ENCODE data around the gene COL11A2. TPM values are rescaled to one million over a fixed set of nuclear protein-coding genes. Genes with fewer than 3 reads are reported as not detected.

The COL11A2 gene
- total RNA-seq, 2 experiments from 2014 or later = 2.8 to 3.0 TPM

DNA sequence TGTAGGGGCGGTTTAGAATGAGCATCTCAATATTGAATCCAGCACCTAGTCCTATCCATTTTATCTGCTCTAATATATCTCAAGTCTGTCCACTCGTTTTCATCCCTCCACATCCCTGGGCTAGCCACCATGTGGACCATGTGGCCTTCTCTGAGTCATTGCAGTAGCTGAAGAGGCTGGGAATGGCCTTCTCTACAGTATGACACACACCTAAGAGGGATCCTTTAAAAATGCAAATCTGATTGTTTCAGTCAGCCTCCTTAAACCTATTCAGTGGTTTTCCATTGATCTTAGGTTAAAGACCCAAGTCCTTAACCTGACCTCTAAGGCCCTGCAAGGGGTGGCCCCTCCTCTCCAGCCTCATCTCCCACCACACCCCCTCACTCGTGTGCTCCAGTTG is 25.4 kb upstream of the COL11A2 start:
- no peak overlapping the region for H3K4me3 Mint-ChIP-seq
- H3K4me3 ChIP-seq (ENCODE audit: low read length) = no peak overlapping the region
- ChIA-PET CTCF (no interaction called here), POLR2A (no interaction called here)
- H3K4me1 ChIP-seq (ENCODE audit: insufficient read depth, low read length) = peaks cover 16% of the 10 kb centered on the region
- TF ChIP-seq, protein P1, sequence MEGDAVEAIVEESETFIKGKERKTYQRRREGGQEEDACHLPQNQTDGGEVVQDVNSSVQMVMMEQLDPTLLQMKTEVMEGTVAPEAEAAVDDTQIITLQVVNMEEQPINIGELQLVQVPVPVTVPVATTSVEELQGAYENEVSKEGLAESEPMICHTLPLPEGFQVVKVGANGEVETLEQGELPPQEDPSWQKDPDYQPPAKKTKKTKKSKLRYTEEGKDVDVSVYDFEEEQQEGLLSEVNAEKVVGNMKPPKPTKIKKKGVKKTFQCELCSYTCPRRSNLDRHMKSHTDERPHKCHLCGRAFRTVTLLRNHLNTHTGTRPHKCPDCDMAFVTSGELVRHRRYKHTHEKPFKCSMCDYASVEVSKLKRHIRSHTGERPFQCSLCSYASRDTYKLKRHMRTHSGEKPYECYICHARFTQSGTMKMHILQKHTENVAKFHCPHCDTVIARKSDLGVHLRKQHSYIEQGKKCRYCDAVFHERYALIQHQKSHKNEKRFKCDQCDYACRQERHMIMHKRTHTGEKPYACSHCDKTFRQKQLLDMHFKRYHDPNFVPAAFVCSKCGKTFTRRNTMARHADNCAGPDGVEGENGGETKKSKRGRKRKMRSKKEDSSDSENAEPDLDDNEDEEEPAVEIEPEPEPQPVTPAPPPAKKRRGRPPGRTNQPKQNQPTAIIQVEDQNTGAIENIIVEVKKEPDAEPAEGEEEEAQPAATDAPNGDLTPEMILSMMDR (IDR thresholded peaks at IDR 0.05) = no peak
- H3K36me3 Mint-ChIP-seq (ENCODE audit: low read depth) = peaks cover 9% of the 10 kb centered on the region
- H3K4me1 Mint-ChIP-seq (ENCODE audit: low read depth) = peaks cover 17% of the 10 kb centered on the region
- H3K9me3 ChIP-seq (ENCODE audit: control insufficient read depth in 1 of 2, insufficient read depth in 1 of 2, low read length in 2 of 2) = no peaks in the 10 kb centered on the region
- H3K27ac ChIP-seq (ENCODE audit: low read depth in 1 of 2, low read length in 2 of 2) = no peak overlapping the region
- H3K27me3 ChIP-seq (ENCODE audit: control insufficient read depth in 1 of 2, insufficient read depth in 2 of 2, low read length in 2 of 2) = peaks cover 0 to 14% of the 10 kb centered on the region in 2 experiments
- no peak for DNase-seq
- ATAC-seq (ENCODE audit: poor library complexity) = no peak
- H3K9me3 Mint-ChIP-seq = no peaks in the 10 kb centered on the region
- no peak overlapping the region for H3K27ac Mint-ChIP-seq
- H3K36me3 ChIP-seq (ENCODE audit: insufficient read depth, low read length) = no peaks in the 10 kb centered on the region
- peaks cover 69% of the 10 kb centered on the region for H3K27me3 Mint-ChIP-seq
- intact Hi-C loops (cut with DNase I, micrococcal nuclease) = no loop called here

DNA sequence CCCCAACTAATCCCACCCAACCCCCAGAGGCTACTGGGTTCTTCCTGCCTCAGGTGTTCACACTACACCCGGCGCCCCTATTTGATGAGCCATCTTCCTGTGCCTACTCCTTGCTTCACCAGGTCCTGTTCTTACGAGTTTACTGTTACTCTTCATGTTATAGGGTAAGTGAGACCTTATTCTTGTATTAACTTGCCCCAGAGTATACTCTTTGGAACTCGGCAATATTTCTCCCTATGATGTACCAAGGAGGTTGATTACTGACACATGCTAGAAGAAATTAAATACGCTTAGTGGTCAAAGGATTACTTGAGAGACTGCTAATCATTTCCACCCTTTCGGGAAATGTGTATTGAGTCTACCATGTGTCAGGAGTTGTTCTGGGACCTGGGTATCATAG is 25.0 kb upstream of the COL11A2 start:
- TF ChIP-seq, protein P1 (IDR thresholded peaks at IDR 0.05) = no peak
- Histone ChIP-seq H3K4me3 (ENCODE audit: low read length) (no peak overlapping the region), H3K27me3 (ENCODE audit: control insufficient read depth in 1 of 2, insufficient read depth in 2 of 2, low read length in 2 of 2) (peaks cover 0 to 14% of the 10 kb centered on the region in 2 experiments), H3K27ac (ENCODE audit: low read depth in 1 of 2, low read length in 2 of 2) (no peak overlapping the region), H3K4me1 (ENCODE audit: insufficient read depth, low read length) (peaks cover 17% of the 10 kb centered on the region), H3K36me3 (ENCODE audit: insufficient read depth, low read length) (no peaks in the 10 kb centered on the region), H3K9me3 (ENCODE audit: control insufficient read depth in 1 of 2, insufficient read depth in 1 of 2, low read length in 2 of 2) (no peaks in the 10 kb centered on the region)
- Mint-ChIP-seq H3K27ac (no peak overlapping the region), H3K36me3 (ENCODE audit: low read depth) (peaks cover 14% of the 10 kb centered on the region), H3K27me3 (peaks cover 69% of the 10 kb centered on the region), H3K4me3 (no peak overlapping the region), H3K9me3 (no peaks in the 10 kb centered on the region), H3K4me1 (ENCODE audit: low read depth) (peaks cover 21% of the 10 kb centered on the region)
- DNase-seq = no peak
- no peak for ATAC-seq (ENCODE audit: poor library complexity)
- intact Hi-C loops (cut with DNase I, micrococcal nuclease) = no loop called here
- POLR2A ChIA-PET = no interaction called here
- CTCF ChIA-PET = no interaction called here

DNA sequence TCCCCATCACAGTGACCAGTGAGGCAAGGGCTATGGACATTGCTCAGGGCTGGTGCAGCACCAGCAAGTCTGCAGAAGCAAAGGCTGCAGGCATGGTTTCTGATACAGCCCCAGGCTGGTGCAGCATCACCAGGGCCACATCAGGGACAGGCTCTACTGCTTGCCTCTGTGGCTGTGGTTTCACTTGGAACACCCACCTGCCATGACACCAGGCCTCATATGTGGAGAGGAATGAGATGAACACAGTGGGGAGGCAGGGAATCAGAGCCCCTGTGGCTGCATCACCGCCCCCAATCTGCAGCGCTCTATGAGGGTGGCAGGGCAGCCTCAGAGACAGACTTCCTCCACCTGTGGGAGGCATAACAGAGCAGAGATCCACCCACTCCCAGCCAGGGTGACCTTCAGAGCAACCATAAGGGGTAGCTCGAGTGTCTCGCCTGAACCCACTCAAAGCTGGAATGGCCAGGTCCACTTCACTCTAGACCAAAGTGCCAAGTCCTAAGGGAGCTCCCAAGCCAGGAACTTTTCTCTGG is 23.9 kb upstream of the COL11A2 start:
- H3K9me3 Mint-ChIP-seq = no peaks in the 10 kb centered on the region
- DNase-seq = no peak
- peaks cover 22% of the 10 kb centered on the region for H3K36me3 Mint-ChIP-seq (ENCODE audit: low read depth)
- H3K36me3 ChIP-seq (ENCODE audit: insufficient read depth, low read length) = peaks cover 10% of the 10 kb centered on the region
- TF ChIP-seq, protein P1 (IDR thresholded peaks at IDR 0.05) = no peak
- H3K9me3 ChIP-seq (ENCODE audit: control insufficient read depth in 1 of 2, insufficient read depth in 1 of 2, low read length in 2 of 2) = no peaks in the 10 kb centered on the region
- no peak overlapping the region for H3K4me3 Mint-ChIP-seq
- no peak for ATAC-seq (ENCODE audit: poor library complexity)
- CTCF ChIA-PET = no interaction called here
- peaks cover 25% of the 10 kb centered on the region for H3K4me1 Mint-ChIP-seq (ENCODE audit: low read depth)
- H3K27ac Mint-ChIP-seq = no peak overlapping the region
- no peak overlapping the region for H3K4me3 ChIP-seq (ENCODE audit: low read length)
- H3K27me3 ChIP-seq (ENCODE audit: control insufficient read depth in 1 of 2, insufficient read depth in 2 of 2, low read length in 2 of 2) = peaks cover 0 to 14% of the 10 kb centered on the region in 2 experiments
- POLR2A ChIA-PET = no interaction called here
- H3K27me3 Mint-ChIP-seq = peaks cover 62% of the 10 kb centered on the region
- intact Hi-C loops (cut with DNase I, micrococcal nuclease) = no loop called here
- H3K27ac ChIP-seq (ENCODE audit: low read depth in 1 of 2, low read length in 2 of 2) = no peak overlapping the region
- peaks cover 17% of the 10 kb centered on the region for H3K4me1 ChIP-seq (ENCODE audit: insufficient read depth, low read length)

All from CD4-positive, alpha-beta T cell (primary cell).